ENCODE results near the gene SOX4.
A peak's percentile ranks its signal among the peaks of the same experiment; 100 is the strongest.

SOX4 gene

GRCh38 chr6:21605166-21605565 lies 11.6 kb downstream of the SOX4 start:
- peaks cover 6% of the 10 kb centered on the region for H3K9me3 Mint-ChIP-seq
- H3K36me3 Mint-ChIP-seq (ENCODE audit: low read depth): peaks cover 24% of the 10 kb centered on the region
- H3K27me3 Mint-ChIP-seq (ENCODE audit: low read depth): no peaks in the 10 kb centered on the region
- H3K4me1 Mint-ChIP-seq: peaks cover 28% of the 10 kb centered on the region
- H3K4me3 Mint-ChIP-seq: no peak overlapping the region
- peak overlapping the region in 2 of 3 experiments; percentile 37 to 68 for H3K27ac Mint-ChIP-seq
- no peak for TF ChIP-seq CTCF (IDR thresholded peaks at IDR 0.05; ENCODE audit: unreplicated experiment in 3 of 3)

GRCh38 chr6:21608601-21609000 lies 15.1 kb downstream of the SOX4 start:
- peaks cover 24% of the 10 kb centered on the region for H3K4me1 Mint-ChIP-seq
- H3K9me3 Mint-ChIP-seq: peaks cover 4% of the 10 kb centered on the region
- H3K36me3 Mint-ChIP-seq (ENCODE audit: low read depth): peaks cover 7% of the 10 kb centered on the region
- no peak overlapping the region for H3K4me3 Mint-ChIP-seq
- peak overlapping the region in 1 of 3 experiments; percentile 18 for H3K27ac Mint-ChIP-seq
- no peaks in the 10 kb centered on the region for H3K27me3 Mint-ChIP-seq (ENCODE audit: low read depth)
- TF ChIP-seq CTCF (IDR thresholded peaks at IDR 0.05; ENCODE audit: unreplicated experiment in 3 of 3): no peak

- Mint-ChIP-seq H3K4me1 (peaks cover 26% of the 10 kb centered on the region), H3K27ac (no peak overlapping the region), H3K27me3 (ENCODE audit: low read depth) (no peaks in the 10 kb centered on the region), H3K9me3 (peaks cover 4% of the 10 kb centered on the region), H3K4me3 (no peak overlapping the region), H3K36me3 (ENCODE audit: low read depth) (peaks cover 7% of the 10 kb centered on the region)
- TF ChIP-seq CTCF (IDR thresholded peaks at IDR 0.05; ENCODE audit: unreplicated experiment in 3 of 3): no peak
Observed at GRCh38 chr6:21609881-21610329, 16.4 kb downstream of the SOX4 start.

GRCh38 chr6:21610341-21610740 lies 16.8 kb downstream of the SOX4 start:
- TF ChIP-seq CTCF (IDR thresholded peaks at IDR 0.05; ENCODE audit: unreplicated experiment in 3 of 3): no peak
- peaks cover 4% of the 10 kb centered on the region for H3K9me3 Mint-ChIP-seq
- H3K4me1 Mint-ChIP-seq: peaks cover 26% of the 10 kb centered on the region
- no peak overlapping the region for H3K27ac Mint-ChIP-seq
- no peaks in the 10 kb centered on the region for H3K27me3 Mint-ChIP-seq (ENCODE audit: low read depth)
- no peak overlapping the region for H3K4me3 Mint-ChIP-seq
- H3K36me3 Mint-ChIP-seq (ENCODE audit: low read depth): peaks cover 4% of the 10 kb centered on the region

GRCh38 chr6:21611485-21611884 lies 17.9 kb downstream of the SOX4 start:
- Mint-ChIP-seq H3K27ac (no peak overlapping the region), H3K4me1 (peaks cover 26% of the 10 kb centered on the region), H3K27me3 (ENCODE audit: low read depth) (no peaks in the 10 kb centered on the region), H3K4me3 (no peak overlapping the region), H3K9me3 (peaks cover 4% of the 10 kb centered on the region), H3K36me3 (ENCODE audit: low read depth) (peaks cover 4% of the 10 kb centered on the region)
- TF ChIP-seq CTCF (IDR thresholded peaks at IDR 0.05; ENCODE audit: unreplicated experiment in 3 of 3): no peak

- Mint-ChIP-seq H3K9me3 (peaks cover 4% of the 10 kb centered on the region), H3K36me3 (ENCODE audit: low read depth) (peaks cover 4% of the 10 kb centered on the region), H3K4me1 (peaks cover 26% of the 10 kb centered on the region), H3K27me3 (ENCODE audit: low read depth) (no peaks in the 10 kb centered on the region), H3K4me3 (no peak overlapping the region), H3K27ac (no peak overlapping the region)
- no peak for TF ChIP-seq CTCF (IDR thresholded peaks at IDR 0.05; ENCODE audit: unreplicated experiment in 3 of 3)
Observed at GRCh38 chr6:21612067-21612745, 18.7 kb downstream of the SOX4 start.

Data from nephron (organoid).